ENCODE data around the gene GRID1.

GRCh38 chr10:86204421-86205305 is 161.9 kb downstream of the GRID1 start:
- TF ChIP-seq GATA2 (IDR thresholded peaks at IDR 0.05; ENCODE audit: low read depth, low read length) (no peak), GATA3 (IDR thresholded peaks at IDR 0.05; ENCODE audit: low read depth, low read length) (no peak)

Measured in SH-SY5Y (cell line).